HTR-8/SVneo (cell line): ENCODE results near the gene ZNF557.
"Not testable (repeated sequence)": the region's sequence is repeated elsewhere in the genome, so short reads cannot be mapped to it uniquely, and the experiment has no call there.

ENCODE experiments used
- DNase-seq: peaks from one replicate; pipeline ENCODE4 v3.0.0; 2011; ENCODE audit warnings: low spot score, mixed read lengths; ENCODE audit not compliant: insufficient read length
- FAIRE-seq: peaks from 2 replicates; lab custom pipeline; 2011; peaks lifted over from hg19 to GRCh38; lab: Jason Lieb, UNC

ZNF557 gene

DNA sequence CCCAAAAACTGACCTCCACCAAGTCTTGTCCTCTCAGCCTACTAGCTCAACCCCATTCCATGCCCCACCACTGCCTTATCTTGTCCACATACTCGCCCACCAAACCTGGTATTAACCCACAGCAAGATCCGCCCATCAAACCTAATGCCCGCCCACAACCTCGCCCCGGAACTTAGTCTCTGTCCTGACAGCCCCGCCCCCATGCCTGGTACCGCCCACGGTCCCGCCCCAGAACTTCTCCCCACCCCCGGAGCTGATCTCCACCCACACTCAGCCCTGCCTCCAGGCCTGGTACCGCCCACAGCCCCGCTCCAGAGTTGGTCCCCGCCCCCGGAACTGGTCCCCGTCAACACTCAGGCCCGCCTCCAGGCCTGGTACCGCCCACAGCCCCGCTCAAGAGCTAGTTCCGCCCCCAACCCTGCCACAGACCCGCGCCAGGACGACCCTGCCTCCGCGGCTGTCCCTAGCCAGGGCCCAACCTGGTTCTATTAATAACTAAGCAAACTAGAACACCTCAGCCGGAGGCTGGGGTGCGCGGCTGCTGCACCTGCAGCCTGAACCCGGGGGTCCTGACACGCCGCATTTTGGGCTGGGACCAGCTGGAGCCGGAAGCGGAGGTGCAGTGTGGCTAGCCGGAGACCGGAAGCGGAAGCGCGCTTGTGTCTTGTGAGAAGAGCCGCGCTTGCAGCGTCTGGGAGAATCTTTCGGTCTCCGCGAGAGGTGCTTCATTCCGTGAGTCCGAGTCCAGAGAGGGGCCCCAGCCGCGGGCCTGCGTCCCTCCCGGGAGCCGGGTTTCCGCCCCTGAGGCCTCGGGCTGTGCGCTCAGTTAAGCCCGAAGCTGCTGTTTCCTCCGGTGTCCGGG is at the start of gene ZNF557:
Gene ZNF557, plus strand, starts transcription at position 662 of the 862 bp plus-strand sequence. CDS start 5,372 bp downstream, outside the sequence.
- DNase-seq: peak; percentile 88
- FAIRE-seq: peak; percentile 99

DNA sequence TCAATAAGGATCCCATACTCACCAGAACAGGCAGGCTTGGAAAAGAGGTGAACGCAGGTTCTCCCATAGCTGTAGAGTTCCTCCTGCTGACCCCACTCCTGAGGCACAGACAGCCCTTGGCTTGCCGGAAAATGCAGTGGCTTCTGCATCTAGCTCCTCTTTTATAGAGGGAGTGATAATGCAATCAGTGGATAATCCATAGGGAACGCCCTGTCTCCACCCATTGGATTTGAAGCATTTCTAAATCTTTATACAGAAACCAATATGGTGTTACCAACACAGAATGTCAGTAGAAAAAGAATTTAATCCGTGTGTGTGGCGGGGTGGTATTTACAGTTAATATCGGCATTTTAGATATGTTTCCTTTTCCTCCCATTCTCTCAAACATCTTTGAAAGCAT is 48.2 kb upstream of the ZNF557 start, which contains the start of gene MBD3L2B:
Gene MBD3L2B, minus strand, starts transcription at position 101 of the 400 bp plus-strand sequence. Its CDS starts 34 bp downstream, at position 67.
- DNase-seq: not testable (repeated sequence)
- FAIRE-seq: peak; percentile 52

DNA sequence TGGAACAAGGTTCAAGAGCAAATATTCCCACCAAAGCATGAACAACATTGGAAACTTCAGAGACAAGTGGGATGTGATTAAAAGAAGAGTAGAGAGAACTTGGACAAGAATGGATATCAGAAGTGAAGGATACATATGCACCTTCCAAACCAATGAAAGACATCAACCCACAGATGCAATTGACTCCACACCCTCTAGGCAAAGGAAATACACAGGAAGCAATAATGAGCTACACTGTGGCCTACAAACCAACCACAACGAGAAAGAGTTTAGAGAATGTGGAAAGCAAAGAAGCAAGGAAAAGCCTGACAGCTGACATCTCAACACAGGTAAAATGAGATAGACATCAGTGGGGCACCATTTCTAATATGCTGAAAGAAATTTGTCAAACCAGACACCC is 40.7 kb upstream of the ZNF557 start:
- not testable (repeated sequence) for FAIRE-seq, DNase-seq

GRCh38 chr19:7030278-7030677 is 39.2 kb upstream of the ZNF557 start, which contains the start of gene MBD3L5:
TSS of gene MBD3L5 (plus strand) at chr19:7030578. CDS start at chr19:7030612, 34 bp downstream.
- DNase-seq, FAIRE-seq: not testable (repeated sequence)

DNA sequence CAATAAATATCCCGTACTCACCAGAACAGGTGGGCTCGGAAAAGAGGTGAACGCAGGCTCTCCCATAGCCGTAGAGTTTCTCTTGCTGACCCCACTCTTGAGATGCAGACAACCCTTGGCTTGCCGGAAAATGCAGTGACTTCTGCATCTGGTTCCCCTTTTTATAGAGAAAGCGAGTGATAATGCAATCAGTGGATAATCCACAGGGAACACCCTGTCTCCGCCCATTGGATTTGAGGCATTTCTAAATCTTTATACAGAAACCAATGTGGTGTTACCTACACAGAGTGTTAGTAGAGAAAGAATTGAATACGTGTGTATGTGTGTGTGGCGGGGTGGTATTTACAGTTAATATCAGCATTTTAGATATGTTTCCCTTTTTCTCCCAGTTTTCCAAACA is 29.4 kb upstream of the ZNF557 start, which contains the start of gene MBD3L4:
Gene MBD3L4, minus strand, starts transcription at position 101 of the 400 bp plus-strand sequence. Its CDS starts 35 bp downstream, at position 66.
- not testable (repeated sequence) for DNase-seq, FAIRE-seq

DNA sequence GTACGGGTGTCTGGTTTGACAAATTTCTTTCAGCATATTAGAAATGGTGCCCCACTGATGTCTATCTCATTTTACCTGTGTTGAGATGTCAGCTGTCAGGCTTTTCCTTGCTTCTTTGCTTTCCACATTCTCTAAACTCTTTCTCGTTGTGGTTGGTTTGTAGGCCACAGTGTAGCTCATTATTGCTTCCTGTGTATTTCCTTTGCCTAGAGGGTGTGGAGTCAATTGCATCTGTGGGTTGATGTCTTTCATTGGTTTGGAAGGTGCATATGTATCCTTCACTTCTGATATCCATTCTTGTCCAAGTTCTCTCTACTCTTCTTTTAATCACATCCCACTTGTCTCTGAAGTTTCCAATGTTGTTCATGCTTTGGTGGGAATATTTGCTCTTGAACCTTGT is 27.9 kb upstream of the ZNF557 start:
- not testable (repeated sequence) for FAIRE-seq, DNase-seq

- FAIRE-seq, DNase-seq: not testable (repeated sequence)
Measured at GRCh38 chr19:7049021-7049420, 20.5 kb upstream of the ZNF557 start, which contains the start of gene MBD3L2. TSS of gene MBD3L2 (plus strand) at chr19:7049321. CDS start at chr19:7049374, 53 bp downstream.

GRCh38 chr19:7051421-7051820 is 18.1 kb upstream of the ZNF557 start:
- not testable (repeated sequence) for FAIRE-seq, DNase-seq

GRCh38 chr19:7052896-7053295 is 16.6 kb upstream of the ZNF557 start:
- FAIRE-seq, DNase-seq: not testable (repeated sequence)

- not testable (repeated sequence) for DNase-seq, FAIRE-seq
Measured at GRCh38 chr19:7054635-7055368, 14.7 kb upstream of the ZNF557 start.

DNA sequence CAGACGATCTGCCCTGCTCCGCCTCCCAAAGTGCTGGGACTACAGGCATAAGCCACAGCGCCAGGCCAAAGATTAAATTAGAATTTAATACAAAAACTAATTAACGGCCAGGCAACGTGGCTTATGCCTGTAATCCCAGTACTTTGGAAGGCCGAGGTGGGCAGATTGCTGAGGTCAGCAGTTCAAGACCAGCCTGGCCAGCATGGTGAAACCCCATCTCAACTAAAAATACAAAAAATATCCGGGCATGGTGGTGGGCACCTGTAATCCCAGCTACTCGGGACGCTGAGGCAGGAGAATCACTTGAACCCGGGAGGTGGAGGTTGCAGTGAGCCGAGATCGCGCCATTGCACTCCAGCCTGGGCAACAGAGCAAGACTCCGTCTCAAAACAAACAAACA is 13.8 kb upstream of the ZNF557 start:
- FAIRE-seq, DNase-seq: not testable (repeated sequence)

- not testable (repeated sequence) for DNase-seq, FAIRE-seq
Measured at GRCh38 chr19:7056371-7056770, 13.1 kb upstream of the ZNF557 start.

DNA sequence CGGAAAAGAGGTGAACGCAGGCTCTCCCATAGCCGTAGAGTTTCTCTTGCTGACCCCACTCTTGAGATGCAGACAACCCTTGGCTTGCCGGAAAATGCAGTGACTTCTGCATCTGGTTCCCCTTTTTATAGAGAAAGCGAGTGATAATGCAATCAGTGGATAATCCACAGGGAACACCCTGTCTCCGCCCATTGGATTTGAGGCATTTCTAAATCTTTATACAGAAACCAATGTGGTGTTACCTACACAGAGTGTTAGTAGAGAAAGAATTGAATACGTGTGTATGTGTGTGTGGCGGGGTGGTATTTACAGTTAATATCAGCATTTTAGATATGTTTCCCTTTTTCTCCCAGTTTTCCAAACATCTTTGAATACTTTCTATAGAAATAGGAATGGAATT is 10.9 kb upstream of the ZNF557 start, which contains the start of gene MBD3L3:
Gene MBD3L3, minus strand, starts transcription at position 101 of the 400 bp plus-strand sequence. Its CDS starts 71 bp downstream, at position 30.
- DNase-seq, FAIRE-seq: not testable (repeated sequence)

GRCh38 chr19:7059977-7060376 is 9.5 kb upstream of the ZNF557 start:
- not testable (repeated sequence) for DNase-seq, FAIRE-seq

GRCh38 chr19:7063339-7063738 is 6.2 kb upstream of the ZNF557 start:
- DNase-seq (no peak), FAIRE-seq (no peak)

DNA sequence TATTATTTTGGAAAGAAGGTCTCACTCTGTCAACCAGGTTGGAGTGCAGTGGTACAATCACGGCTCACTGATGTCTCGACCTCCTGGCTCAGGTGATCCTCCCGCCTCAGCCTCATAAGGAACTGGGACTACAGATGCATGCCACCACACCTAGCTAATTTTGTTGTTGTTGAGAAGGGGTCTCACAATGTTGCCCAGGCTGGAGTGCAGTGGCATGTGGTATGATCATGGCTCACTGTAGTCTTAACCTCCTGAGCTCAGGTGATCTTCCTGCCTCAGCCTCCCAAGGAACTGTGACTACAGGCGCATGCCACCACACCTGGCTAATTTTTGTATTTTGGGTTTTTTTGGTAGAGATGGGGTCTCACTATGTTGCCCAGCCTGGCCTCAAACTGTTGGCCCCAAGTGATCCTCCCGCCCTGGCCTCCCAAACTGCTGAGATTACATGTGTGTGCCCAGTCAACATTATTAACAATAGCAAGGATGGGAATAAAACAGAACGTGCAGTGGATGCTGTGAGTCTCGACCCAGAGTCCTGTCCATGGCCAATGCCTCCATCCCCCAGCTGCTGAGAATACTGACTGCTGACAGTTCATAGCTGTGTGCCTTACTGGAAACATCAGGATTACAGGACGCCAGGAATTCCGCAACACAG is 5.6 kb upstream of the ZNF557 start:
- FAIRE-seq (no peak), DNase-seq (no peak)

DNA sequence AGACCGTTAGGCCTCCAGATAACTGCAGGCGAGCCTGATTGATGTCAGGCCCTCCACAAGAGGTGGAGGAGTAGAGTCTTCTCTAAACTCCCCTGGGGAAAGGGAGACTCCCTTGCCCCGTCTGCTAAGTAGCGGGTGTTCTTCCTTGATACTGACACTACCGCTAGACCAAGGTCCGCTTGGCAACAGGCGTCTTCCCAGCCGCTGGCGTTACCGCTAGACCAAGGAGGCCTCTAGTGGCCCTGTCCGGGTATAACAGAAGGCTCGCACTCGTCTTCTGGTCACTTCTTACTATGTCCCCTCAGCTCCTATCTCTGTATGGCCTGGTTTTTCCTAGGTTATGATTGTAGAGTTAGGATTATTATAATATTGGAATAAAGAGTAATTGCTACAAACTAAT is 2.4 kb upstream of the ZNF557 start:
- not testable (repeated sequence) for DNase-seq, FAIRE-seq

GRCh38 chr19:7067716-7068115 is 1.8 kb upstream of the ZNF557 start:
- FAIRE-seq (no peak), DNase-seq (no peak)

GRCh38 chr19:7068599-7068998 is 904 bp upstream of the ZNF557 start:
- no peak for FAIRE-seq

DNA sequence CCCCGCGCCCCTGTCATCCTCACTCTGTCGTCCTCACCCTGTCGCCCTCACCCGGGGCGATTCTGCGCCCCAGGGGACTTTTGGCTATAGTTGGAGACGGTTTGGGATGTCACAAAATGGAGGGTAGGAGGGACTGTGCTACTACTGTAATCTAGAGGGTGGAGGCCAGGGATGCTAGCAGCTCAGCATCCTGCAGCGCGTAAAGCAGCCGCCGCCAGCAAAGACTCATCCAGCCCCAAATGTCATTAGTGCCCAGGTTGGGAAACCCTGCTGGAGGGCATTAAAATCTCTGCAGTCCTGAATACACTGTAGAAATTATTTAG is 362 bp downstream of the ZNF557 start:
- FAIRE-seq (no peak), DNase-seq (no peak)

More at GRCh38 chr19:7068599-7068998, 904 bp upstream of the ZNF557 start:
- DNase-seq: no peak
